Mesendoderm (in vitro differentiated cells): ENCODE data around the gene ARPC5L.
A peak's percentile ranks its signal among the peaks of the same experiment; 100 is the strongest.

ENCODE experiments used
- DNase-seq: peaks from one replicate; pipeline ENCODE4 v3.0.0; 2013
- H2AK5ac ChIP-seq: 2 replicates; pipeline ENCODE4 v1.6.1; 2013; ENCODE audit warnings: low read length, inconsistent platforms
- H2BK120ac ChIP-seq: 2 replicates; pipeline ENCODE4 v1.6.1; 2013; ENCODE audit warnings: low read depth, mild to moderate bottlenecking, low read length, moderate library complexity, mixed read lengths
- H2BK15ac ChIP-seq: replicated peaks from 2 replicates; pipeline ENCODE4 v1.6.1; 2013; ENCODE audit warnings: low read depth, mild to moderate bottlenecking, moderate library complexity
- H2BK5ac ChIP-seq: 2 replicates; pipeline ENCODE4 v1.6.1; 2013; ENCODE audit warnings: low read length, inconsistent platforms
- H3K18ac ChIP-seq: 2 replicates; pipeline ENCODE4 v1.6.1; 2013; ENCODE audit warnings: mild to moderate bottlenecking, low read length, mixed read lengths
- H3K23ac ChIP-seq: one replicate; pipeline ENCODE4 v1.6.1; 2013; ENCODE audit warnings: low read length
- H3K27ac ChIP-seq: 2 replicates; pipeline ENCODE4 v1.5.1; 2013; ENCODE audit warnings: low read depth, mild to moderate bottlenecking, inconsistent platforms, low read length, moderate library complexity
- H3K27me3 ChIP-seq: 2 replicates; pipeline ENCODE4 v1.6.1; 2013; ENCODE audit warnings: low read length, control low read depth, mild to moderate bottlenecking, inconsistent platforms; ENCODE audit not compliant: insufficient read depth, poor library complexity
- H3K36me3 ChIP-seq: 2 replicates; pipeline ENCODE4 v1.6.1; 2013; ENCODE audit warnings: low read length, inconsistent platforms; ENCODE audit not compliant: control insufficient read depth, insufficient read depth
- H3K4ac ChIP-seq: one replicate; pipeline ENCODE4 v1.6.1; 2013; ENCODE audit warnings: low read depth, mild to moderate bottlenecking, low read length, moderate library complexity
- H3K4me1 ChIP-seq: 2 replicates; pipeline ENCODE4 v1.6.1; 2013; ENCODE audit warnings: low read depth, low read length, inconsistent platforms; ENCODE audit not compliant: control insufficient read depth
- H3K4me2 ChIP-seq: 2 replicates; pipeline ENCODE4 v1.6.1; 2013; ENCODE audit warnings: low read length
- H3K4me3 ChIP-seq: 2 replicates; pipeline ENCODE4 v1.5.1; 2013; ENCODE audit warnings: mild to moderate bottlenecking, low read length
- H3K56ac ChIP-seq: one replicate; pipeline ENCODE4 v1.6.1; 2013; ENCODE audit warnings: low read length
- H3K79me1 ChIP-seq: 2 replicates; pipeline ENCODE4 v1.6.1; 2013; ENCODE audit warnings: low read length, inconsistent platforms
- H3K79me2 ChIP-seq: 2 replicates; pipeline ENCODE4 v1.6.1; 2013; ENCODE audit warnings: mild to moderate bottlenecking, low read length; ENCODE audit not compliant: control insufficient read depth, insufficient read depth
- H3K9ac ChIP-seq: 2 replicates; pipeline ENCODE4 v1.6.1; 2013; ENCODE audit warnings: low read length, inconsistent platforms
- H4K5ac ChIP-seq: one replicate; pipeline ENCODE4 v1.6.1; 2013; ENCODE audit warnings: low read length
- H4K8ac ChIP-seq: one replicate; pipeline ENCODE4 v1.6.1; 2013; ENCODE audit warnings: low read depth, mild to moderate bottlenecking, control low read depth, low read length, moderate library complexity
- WGBS: extraction: QIAGEN DNeasy Blood & Tissue Kit; methylation state at CpG from one replicate; pipeline ENCODE4 v1.1.7; 2013; ENCODE audit warnings: low lambda C conversion rate, missing lambda C conversion rate; ENCODE audit not compliant: insufficient coverage; ENCODE audit errors: extremely low coverage; 5-methylcytosine and 5-hydroxymethylcytosine counted together

The ARPC5L gene

GRCh38 chr9:124863371-124863871 is 1.5 kb downstream of the ARPC5L start:
- no peak overlapping the region for H3K23ac ChIP-seq
- H3K79me2 ChIP-seq, result peaks cover 39% of the 10 kb centered on the region
- peaks cover 7% of the 10 kb centered on the region for H3K4me1 ChIP-seq
- H3K4ac ChIP-seq, result no peak overlapping the region
- H3K4me3 ChIP-seq, result no peak overlapping the region
- WGBS, result no CpG with 5 or more reads among the region's 7 CpGs
- no peak overlapping the region for H4K8ac ChIP-seq
- H3K9ac ChIP-seq, result no peak overlapping the region
- peaks cover 22% of the 10 kb centered on the region for H3K36me3 ChIP-seq
- no peaks in the 10 kb centered on the region for H3K27me3 ChIP-seq
- no peak overlapping the region for H2BK5ac ChIP-seq
- H2BK120ac ChIP-seq, result no peak overlapping the region
- H3K18ac ChIP-seq, result no peak overlapping the region
- H3K4me2 ChIP-seq, result no peak overlapping the region
- no peak overlapping the region for H2AK5ac ChIP-seq
- H3K27ac ChIP-seq, result no peak overlapping the region
- H4K5ac ChIP-seq, result no peak overlapping the region
- no peak overlapping the region for H2BK15ac ChIP-seq
- DNase-seq, result no peak
- H3K56ac ChIP-seq, result peak overlapping the region; percentile 17
- peaks cover 15% of the 10 kb centered on the region for H3K79me1 ChIP-seq

GRCh38 chr9:124868511-124869465 is 6.9 kb downstream of the ARPC5L start:
- Histone ChIP-seq H2BK15ac (no peak overlapping the region), H3K4me1 (peaks cover 6% of the 10 kb centered on the region), H3K4ac (peak overlapping the region; percentile 5), H2BK120ac (no peak overlapping the region), H2BK5ac (no peak overlapping the region), H3K56ac (peak overlapping the region; percentile 99), H3K23ac (peak overlapping the region; percentile 92), H2AK5ac (no peak overlapping the region), H3K79me1 (peaks cover 15% of the 10 kb centered on the region), H3K9ac (peak overlapping the region; percentile 98), H3K79me2 (peaks cover 54% of the 10 kb centered on the region), H3K4me3 (peak overlapping the region; percentile 93), H3K36me3 (peaks cover 5% of the 10 kb centered on the region), H3K4me2 (peak overlapping the region; percentile 98), H4K5ac (no peak overlapping the region), H4K8ac (no peak overlapping the region), H3K27ac (peak overlapping the region; percentile 90), H3K18ac (peak overlapping the region; percentile 70), H3K27me3 (no peaks in the 10 kb centered on the region)
- DNase-seq, result peak; percentile 90
- no CpG with 5 or more reads among the region's 101 CpGs for WGBS

DNA sequence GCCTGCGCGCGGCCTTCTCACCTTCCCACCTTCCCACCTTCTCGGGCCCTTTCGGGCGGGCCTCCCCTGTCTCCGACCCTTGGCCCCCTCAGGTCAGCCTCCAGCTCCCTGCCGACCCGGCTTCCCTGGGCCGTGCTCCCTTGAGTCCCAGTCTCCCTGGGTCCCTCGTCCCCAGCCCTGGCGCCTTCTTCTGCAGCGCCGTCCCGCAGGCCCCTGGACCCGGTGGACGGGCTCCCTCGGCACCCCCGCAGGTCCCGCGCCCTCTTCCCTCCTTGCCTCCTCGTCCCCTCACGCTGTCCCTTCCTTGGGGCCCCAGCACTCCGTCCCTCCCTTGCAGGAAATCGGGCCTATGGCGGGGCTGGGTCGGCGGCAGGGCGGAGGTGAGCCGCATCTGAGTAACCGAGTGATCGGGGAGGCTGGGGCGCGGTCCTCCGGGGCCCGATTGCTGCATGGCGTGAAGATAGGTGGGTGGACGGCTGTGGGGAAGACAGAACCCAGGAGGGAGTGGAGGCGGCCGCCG is 7.6 kb downstream of the ARPC5L start:
- Histone ChIP-seq H2AK5ac (peak overlapping the region; percentile 12), H3K27ac (peak overlapping the region; percentile 68)

GRCh38 chr9:124869986-124870560 is 8.1 kb downstream of the ARPC5L start:
- Histone ChIP-seq H3K56ac (peak overlapping the region; percentile 99), H3K9ac (peak overlapping the region; percentile 98), H3K23ac (peak overlapping the region; percentile 92), H3K27ac (peak overlapping the region; percentile 68), H3K4me1 (peaks cover 6% of the 10 kb centered on the region), H2BK15ac (no peak overlapping the region), H3K36me3 (peaks cover 8% of the 10 kb centered on the region), H3K4ac (peak overlapping the region; percentile 60), H2BK5ac (no peak overlapping the region), H3K18ac (peak overlapping the region; percentile 70), H3K4me2 (peak overlapping the region; percentile 98), H3K27me3 (no peaks in the 10 kb centered on the region), H3K79me2 (peaks cover 62% of the 10 kb centered on the region), H3K79me1 (peaks cover 19% of the 10 kb centered on the region), H4K5ac (no peak overlapping the region), H4K8ac (no peak overlapping the region), H2AK5ac (no peak overlapping the region), H2BK120ac (no peak overlapping the region), H3K4me3 (peak overlapping the region; percentile 93)
- WGBS, result no CpG with 5 or more reads among the region's 12 CpGs
- DNase-seq, result no peak

More for the DNA sequence above, 7.6 kb downstream of the ARPC5L start:
- WGBS, result no CpG with 5 or more reads among the region's 41 CpGs
- peak overlapping the region; percentile 98 for H3K9ac ChIP-seq
- peak overlapping the region; percentile 61 for H2BK5ac ChIP-seq
- H3K23ac ChIP-seq, result peak overlapping the region; percentile 92
- H2BK120ac ChIP-seq, result no peak overlapping the region
- H3K56ac ChIP-seq, result peak overlapping the region; percentile 99
- H2BK15ac ChIP-seq, result no peak overlapping the region
- peak overlapping the region; percentile 70 for H3K18ac ChIP-seq
- H3K36me3 ChIP-seq, result peaks cover 5% of the 10 kb centered on the region
- no peak for DNase-seq
- H3K4ac ChIP-seq, result peak overlapping the region; percentile 60
- H3K4me3 ChIP-seq, result peak overlapping the region; percentile 93
- H3K79me2 ChIP-seq, result peaks cover 59% of the 10 kb centered on the region
- H3K4me2 ChIP-seq, result peak overlapping the region; percentile 98
- no peak overlapping the region for H4K8ac ChIP-seq
- H4K5ac ChIP-seq, result no peak overlapping the region
- H3K4me1 ChIP-seq, result peaks cover 6% of the 10 kb centered on the region
- H3K27me3 ChIP-seq, result no peaks in the 10 kb centered on the region
- peaks cover 16% of the 10 kb centered on the region for H3K79me1 ChIP-seq

DNA sequence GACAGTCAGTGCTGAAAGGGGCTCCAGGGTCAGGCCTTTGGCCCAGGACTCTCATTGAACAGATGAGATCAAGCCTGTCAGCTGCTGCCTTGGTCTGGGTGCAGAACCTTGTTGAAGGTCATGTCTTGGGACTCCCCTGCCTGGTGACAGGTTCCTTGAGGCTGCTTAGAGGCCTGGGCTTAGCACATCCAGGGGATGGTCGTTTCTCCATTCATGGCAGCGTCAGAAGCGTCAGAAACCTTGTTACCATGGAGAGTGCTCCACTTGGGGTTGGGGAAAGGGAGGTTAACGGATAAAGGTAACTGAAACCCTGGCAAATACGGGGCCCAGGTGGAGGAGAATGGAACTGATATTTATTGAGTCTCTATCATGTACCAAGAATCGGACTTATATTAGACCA is 8.8 kb downstream of the ARPC5L start:
- no CpG with 5 or more reads among the region's 6 CpGs for WGBS
- DNase-seq, result no peak
- peaks cover 13% of the 10 kb centered on the region for H3K36me3 ChIP-seq

More for the DNA sequence above, 8.8 kb downstream of the ARPC5L start:
- no peak overlapping the region for H3K4ac ChIP-seq
- H4K8ac ChIP-seq, result no peak overlapping the region
- H3K4me2 ChIP-seq, result peak overlapping the region; percentile 98
- H3K79me1 ChIP-seq, result peaks cover 21% of the 10 kb centered on the region
- no peaks in the 10 kb centered on the region for H3K27me3 ChIP-seq
- no peak overlapping the region for H2BK15ac ChIP-seq
- H3K79me2 ChIP-seq, result peaks cover 64% of the 10 kb centered on the region
- H3K23ac ChIP-seq, result no peak overlapping the region
- H3K4me1 ChIP-seq, result peaks cover 6% of the 10 kb centered on the region
- H3K56ac ChIP-seq, result peak overlapping the region; percentile 99
- no peak overlapping the region for H3K4me3 ChIP-seq
- no peak overlapping the region for H4K5ac ChIP-seq
- no peak overlapping the region for H2AK5ac ChIP-seq
- no peak overlapping the region for H3K18ac ChIP-seq
- no peak overlapping the region for H2BK120ac ChIP-seq
- H2BK5ac ChIP-seq, result no peak overlapping the region
- no peak overlapping the region for H3K27ac ChIP-seq
- peak overlapping the region; percentile 98 for H3K9ac ChIP-seq
